ENCODE data around the gene FANCI. TPM values are rescaled to one million over a fixed set of nuclear protein-coding genes. Genes with fewer than 3 reads are reported as not detected.

FANCI gene
- total RNA-seq = 19.3 and 41.0 TPM in 2 replicates

DNA sequence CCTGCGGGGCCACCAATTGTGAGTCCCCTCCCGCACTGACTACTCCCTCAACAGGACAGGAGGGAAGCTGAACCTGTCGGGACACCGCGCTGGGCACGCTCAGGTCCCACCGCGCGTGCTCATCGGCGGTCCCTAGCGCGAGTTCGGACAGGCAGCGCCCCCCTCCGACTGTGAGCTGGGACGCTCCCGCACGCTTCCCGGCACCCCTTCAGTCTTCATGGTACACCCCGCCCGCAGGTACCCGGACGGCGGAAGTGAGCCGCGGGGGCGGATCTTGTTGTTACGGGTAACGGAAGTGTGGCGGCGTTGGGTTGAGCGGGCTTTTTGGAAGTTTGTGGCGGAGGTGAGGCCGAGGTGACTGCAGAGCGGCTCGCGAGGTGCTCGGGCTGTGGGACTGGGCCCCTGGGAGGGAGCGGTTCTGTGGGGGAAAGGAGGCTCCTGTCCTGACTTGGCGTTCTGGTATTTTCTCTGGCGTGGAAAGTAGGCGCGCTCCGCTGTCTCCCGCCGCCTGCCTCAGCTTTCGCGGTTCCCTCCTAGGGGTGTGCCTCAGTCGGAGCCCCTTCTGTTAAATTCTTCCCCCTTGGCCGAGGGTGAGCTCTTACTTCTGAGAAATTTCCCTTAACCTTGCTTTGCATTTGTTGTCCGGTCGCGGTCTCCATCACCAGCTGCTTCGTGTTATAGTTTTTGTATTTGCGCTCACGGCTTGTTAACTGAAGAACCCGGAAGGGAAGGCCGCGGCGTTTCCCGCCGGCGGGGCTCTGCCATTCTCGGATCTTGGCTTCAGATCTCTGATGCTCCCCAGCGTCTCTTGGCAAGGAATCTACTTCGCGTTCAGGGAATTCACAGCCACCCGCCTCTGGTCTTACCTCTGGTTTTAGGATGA lies at the start of gene FANCI:
Gene FANCI (plus strand): TSS at position 289 of the 883 bp plus-strand sequence. CDS start 3,669 bp downstream, outside the sequence.
- peak within 1 kb of the TSS; percentile 85 for H3K4me3 ChIP-seq (ENCODE audit: low read depth, low read length)
- peak; percentile 95 for DNase-seq (ENCODE audit: low read depth)
- TF ChIP-seq, protein P1, sequence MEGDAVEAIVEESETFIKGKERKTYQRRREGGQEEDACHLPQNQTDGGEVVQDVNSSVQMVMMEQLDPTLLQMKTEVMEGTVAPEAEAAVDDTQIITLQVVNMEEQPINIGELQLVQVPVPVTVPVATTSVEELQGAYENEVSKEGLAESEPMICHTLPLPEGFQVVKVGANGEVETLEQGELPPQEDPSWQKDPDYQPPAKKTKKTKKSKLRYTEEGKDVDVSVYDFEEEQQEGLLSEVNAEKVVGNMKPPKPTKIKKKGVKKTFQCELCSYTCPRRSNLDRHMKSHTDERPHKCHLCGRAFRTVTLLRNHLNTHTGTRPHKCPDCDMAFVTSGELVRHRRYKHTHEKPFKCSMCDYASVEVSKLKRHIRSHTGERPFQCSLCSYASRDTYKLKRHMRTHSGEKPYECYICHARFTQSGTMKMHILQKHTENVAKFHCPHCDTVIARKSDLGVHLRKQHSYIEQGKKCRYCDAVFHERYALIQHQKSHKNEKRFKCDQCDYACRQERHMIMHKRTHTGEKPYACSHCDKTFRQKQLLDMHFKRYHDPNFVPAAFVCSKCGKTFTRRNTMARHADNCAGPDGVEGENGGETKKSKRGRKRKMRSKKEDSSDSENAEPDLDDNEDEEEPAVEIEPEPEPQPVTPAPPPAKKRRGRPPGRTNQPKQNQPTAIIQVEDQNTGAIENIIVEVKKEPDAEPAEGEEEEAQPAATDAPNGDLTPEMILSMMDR (IDR thresholded peaks at IDR 0.05; ENCODE audit: insufficient read depth, low read depth, low read length) = peak; percentile 38

DNA sequence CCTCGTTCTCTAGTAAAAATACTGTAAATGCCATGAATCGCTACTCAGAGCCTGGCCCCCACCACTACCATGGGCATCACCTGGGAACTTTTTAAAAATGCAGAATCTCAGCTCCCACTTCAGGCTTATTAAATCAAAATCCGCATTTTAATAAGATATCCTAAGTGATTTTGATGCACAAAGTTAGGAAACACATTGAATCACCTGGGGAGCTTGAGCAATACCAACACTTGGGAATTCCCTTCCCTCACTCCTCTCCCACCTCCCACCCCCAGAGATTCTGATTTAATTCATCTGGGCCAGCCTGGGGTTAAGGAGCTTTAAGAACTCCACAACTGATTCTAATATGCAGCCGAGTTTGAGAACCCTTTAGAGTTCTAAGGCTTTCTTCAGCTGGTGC lies 49.2 kb upstream of the FANCI start:
- DNase-seq (ENCODE audit: low read depth) = no peak
- TF ChIP-seq, protein P1 (IDR thresholded peaks at IDR 0.05; ENCODE audit: insufficient read depth, low read depth, low read length) = no peak
- H3K4me3 ChIP-seq (ENCODE audit: low read depth, low read length) = no peak overlapping the region

DNA sequence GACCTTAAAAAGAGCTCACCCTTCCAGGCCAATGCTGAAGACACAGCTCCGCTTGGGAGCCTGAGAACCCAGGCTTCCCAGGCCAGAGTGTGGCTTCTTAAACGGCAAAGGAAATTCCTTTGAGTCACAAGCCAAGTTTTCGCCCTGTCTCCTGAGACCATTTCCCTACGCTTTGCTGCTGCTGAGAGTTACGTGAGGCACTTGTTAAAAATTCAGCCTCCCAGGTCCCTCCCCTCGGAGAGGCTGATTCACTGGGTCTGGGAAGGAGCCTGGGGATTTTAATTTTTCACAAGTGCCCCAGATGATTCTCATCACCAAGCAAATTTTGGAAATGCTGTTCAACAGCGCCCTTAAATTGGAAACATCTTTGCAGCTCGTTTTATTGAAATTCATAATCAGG lies 47.9 kb upstream of the FANCI start:
- TF ChIP-seq, protein P1 (IDR thresholded peaks at IDR 0.05; ENCODE audit: insufficient read depth, low read depth, low read length) = no peak
- peak; percentile 30 for DNase-seq (ENCODE audit: low read depth)
- no peak overlapping the region for H3K4me3 ChIP-seq (ENCODE audit: low read depth, low read length)

DNA sequence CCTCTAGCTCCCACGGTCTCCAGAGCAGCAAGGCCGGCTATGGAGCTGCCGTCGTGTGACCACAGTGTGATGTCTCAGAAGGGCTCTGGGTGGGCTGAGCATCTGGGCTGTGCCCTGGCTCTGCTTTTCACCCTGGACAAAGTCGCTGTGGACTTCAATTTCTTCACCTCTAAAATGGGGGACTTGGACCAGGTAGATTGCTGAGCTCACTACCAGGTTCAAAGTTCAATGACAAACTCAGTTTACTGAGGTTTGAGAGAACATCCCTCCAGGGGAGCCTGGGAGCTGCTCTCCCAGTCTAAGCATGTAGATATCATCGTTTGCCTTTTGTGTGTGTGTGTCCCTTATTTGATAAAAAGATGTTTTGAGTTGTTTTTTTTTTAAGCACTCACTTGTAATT lies 47.5 kb upstream of the FANCI start:
- TF ChIP-seq, protein P1 (IDR thresholded peaks at IDR 0.05; ENCODE audit: insufficient read depth, low read depth, low read length) = no peak
- H3K4me3 ChIP-seq (ENCODE audit: low read depth, low read length) = no peak overlapping the region
- no peak for DNase-seq (ENCODE audit: low read depth)

DNA sequence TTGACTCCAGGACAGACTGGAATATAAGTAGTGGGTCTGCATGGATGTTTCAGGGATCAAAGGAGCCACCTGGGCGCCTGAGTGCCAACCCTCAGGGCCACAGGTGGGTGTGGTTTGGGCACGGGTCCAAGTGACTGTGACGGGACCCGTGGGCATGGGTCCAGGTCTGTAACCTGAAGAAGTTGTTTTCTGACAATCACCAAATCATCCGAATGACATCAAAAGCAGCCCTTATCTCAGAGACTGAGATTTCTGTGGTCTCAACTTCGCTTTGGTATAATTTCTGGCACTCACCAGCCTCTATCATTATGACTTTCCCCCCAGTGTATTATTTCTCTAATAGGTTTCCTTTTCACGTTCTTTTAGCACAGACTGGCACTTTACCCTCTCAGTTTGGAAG lies 46.8 kb upstream of the FANCI start:
- TF ChIP-seq, protein P1 (IDR thresholded peaks at IDR 0.05; ENCODE audit: insufficient read depth, low read depth, low read length) = no peak
- no peak for DNase-seq (ENCODE audit: low read depth)
- H3K4me3 ChIP-seq (ENCODE audit: low read depth, low read length) = no peak overlapping the region

DNA sequence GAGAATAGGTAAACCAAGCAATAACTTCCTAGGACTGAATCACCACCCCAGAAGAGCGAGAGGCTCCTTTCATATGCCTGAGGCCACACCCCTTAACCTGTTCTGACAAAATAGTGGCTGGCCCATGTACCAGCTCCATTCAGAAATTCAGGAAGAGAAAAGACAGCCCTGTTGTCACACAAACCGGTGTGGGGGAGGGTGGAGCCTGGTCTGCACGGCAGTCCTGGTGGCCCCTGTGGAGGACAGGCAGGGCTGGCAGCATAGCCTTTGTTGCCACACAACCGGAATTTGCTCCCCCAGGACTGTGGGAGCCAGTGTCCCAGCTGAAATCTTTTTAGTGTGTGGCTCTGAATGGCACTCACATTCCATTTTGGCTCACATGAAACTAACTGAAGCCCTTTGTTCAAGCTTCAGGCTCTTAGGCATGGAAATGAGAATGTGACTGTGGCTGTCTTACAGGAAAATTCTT lies 46.2 kb upstream of the FANCI start:
- DNase-seq (ENCODE audit: low read depth) = no peak
- TF ChIP-seq, protein P1 (IDR thresholded peaks at IDR 0.05; ENCODE audit: insufficient read depth, low read depth, low read length) = no peak

More for the DNA sequence above, 46.2 kb upstream of the FANCI start:
- no peak overlapping the region for H3K4me3 ChIP-seq (ENCODE audit: low read depth, low read length)
